HG03354 (cell line): ENCODE measurements around the gene LRRC8D.
A peak's percentile ranks its signal among the peaks of the same experiment; 100 is the strongest.

Source experiments
- ATAC-seq: cut with Tn5 transposase; IDR thresholded peaks from one replicate; pipeline ENCODE4 v1.9.1; 2021; ENCODE audit warnings: mild to moderate bottlenecking; ENCODE audit not compliant: unreplicated experiment, poor library complexity, severe bottlenecking

LRRC8D gene

DNA sequence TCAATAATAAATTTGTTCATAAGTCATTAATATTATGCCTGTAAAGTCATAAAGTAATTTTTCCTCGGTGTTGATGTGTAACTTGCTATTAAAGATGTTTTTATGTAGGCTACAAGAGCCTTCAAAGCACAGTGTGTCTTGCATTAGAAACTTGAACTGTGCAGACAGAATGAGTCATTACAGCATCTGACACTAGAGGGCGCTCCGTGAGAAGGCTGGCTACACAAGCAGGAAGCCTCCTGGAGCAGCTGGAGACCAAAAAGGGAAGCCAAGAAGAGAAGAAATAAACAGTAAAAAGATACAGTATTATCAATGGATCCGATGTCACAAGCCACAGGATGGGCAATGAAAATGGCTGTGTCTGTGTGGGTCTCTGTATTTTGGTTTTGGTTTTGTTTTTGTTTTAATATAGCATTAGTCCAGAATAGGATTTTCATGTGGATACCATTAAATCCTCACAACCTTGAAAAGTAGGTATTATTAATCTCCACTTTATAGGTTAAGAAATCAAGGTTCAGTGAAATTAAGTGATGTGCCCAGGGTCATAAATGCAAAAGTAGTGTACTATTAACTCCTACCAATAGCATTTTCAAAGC lies 16.1 kb upstream of the LRRC8D start:
- ATAC-seq: peak; percentile 89

- ATAC-seq: no peak
Observed at GRCh38 chr1:89806616-89807015, 14.2 kb upstream of the LRRC8D start.

- ATAC-seq: no peak
Observed at GRCh38 chr1:89807503-89807902, 13.3 kb upstream of the LRRC8D start.

DNA sequence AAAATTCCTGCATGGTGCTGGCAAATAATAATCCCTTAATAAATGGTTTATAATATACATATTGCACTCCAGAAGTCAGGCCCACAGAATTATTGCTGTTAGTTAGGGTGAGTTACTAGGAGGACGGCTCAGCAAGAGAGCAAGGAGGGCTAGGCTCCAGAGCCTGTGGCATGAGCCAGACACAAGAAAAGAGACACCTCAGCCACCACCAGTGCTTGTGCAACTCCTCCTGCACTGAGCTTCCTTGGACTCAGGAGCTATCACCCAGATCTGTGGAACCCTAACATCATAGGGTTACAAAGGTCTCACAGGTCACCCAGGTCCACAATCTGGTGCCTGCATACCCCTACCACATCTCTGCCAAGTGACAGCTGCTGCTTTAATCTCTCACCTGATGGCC lies 12.8 kb upstream of the LRRC8D start:
- no peak for ATAC-seq

DNA sequence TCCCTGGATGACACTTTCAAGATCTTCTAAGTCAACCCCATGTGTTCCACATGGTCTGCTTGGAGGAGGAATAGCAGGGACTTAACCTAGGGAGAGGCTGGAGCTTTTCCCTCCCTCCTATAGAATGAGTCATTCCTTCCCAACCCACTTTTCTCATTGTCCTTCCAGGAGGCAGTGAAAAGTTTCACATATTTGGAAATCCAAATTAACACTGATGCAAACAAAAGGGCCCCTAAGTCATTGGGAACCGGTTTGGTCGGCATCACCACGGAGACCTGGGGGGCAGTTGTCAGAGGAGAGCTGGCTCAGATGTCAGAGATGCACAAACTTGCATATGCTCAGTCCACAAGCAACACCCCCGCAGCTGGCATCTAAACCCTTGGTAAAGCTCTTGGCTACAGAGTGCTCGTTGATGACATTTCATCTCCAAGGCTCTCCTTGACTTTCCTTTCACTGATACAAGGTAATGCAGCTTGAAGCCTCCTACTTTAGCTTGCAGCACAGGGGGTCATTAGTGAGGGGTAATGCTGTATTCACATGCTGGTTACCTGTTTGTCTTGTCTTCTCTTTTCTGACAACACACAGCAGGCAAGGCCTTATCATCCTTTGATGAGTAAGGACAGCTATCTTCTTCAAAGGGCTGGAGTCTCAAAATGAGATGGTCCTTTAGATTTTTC lies 12.3 kb upstream of the LRRC8D start:
- no peak for ATAC-seq

DNA sequence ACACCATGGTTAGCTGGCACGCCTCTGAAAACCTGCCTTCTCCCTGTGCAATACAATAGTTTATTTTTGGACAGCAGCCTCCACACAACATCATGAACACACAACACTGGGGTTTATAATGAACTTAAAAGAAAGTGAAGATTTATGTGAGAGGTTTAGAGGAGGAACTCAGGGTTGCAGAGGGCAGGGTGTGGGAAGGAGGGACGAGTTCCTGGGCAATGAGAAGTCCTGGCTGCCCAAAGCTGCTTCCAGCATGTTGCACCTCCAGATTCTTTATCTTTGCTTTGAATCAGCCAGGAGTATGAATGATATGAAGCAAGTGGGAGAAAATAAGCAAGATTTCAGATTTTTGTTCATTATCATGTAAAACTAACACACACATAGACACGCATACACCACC lies 11.3 kb upstream of the LRRC8D start:
- ATAC-seq: no peak

GRCh38 chr1:89810302-89810701 lies 10.5 kb upstream of the LRRC8D start:
- no peak for ATAC-seq

DNA sequence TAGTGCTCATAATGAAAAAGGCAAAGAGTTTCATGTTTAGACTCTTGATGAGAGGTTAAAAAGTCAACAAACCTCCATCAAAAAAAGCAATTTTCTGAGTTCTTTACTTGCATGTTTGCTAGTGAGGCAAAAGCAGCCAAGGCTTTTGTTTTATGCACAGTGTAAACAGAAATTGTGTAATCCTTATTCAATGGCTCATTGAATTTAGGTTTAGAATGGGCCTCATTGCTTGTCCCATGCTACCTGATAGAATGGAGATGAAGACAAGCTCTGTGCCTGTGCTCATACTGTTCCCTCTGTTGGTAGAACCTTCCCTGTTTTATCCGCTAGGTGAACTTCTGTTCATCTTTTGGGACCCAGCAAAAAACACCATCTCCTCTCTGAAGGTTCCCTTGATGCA lies 10.0 kb upstream of the LRRC8D start:
- ATAC-seq: no peak

- no peak for ATAC-seq
Observed at GRCh38 chr1:89812992-89813391, 7.8 kb upstream of the LRRC8D start.

DNA sequence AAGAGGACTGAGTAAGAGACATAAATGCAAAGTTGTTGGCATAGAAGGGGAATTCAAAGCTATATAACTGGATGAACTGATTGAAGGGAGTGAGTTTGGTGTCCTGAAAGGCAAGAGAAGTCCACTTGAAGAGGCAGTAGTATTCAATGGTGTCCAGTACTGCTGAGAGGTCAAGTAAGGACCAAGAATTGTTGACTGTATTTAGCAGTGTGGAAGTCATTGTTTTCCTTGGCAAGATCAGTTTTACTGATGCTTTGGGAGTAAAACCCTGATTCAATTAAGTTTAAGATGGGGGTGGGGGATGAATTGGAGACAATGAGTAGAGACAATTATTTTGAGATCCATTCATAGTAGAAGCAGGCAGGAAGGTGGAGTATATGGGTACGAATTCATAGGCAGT lies 5.8 kb upstream of the LRRC8D start:
- no peak for ATAC-seq

GRCh38 chr1:89815611-89816010 lies 5.2 kb upstream of the LRRC8D start:
- ATAC-seq: peak; percentile 53

DNA sequence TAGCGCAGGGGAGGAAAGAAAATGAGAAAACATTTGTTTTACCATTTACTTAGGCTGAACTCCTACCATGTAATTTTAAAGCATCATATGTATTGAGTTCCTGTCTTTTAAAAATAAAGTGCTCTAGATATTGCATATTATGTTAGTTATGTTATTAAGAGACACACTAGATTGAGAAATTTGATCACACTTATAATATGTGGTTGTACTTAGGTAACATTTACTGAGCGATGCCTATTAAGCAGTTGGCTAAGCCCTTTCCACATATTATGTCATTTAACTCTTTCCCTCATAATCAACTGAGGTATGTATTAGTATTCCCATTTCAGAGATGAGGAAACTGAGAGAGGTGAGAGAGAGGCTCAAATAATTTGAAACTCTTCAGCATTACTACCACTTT lies 4.5 kb upstream of the LRRC8D start:
- ATAC-seq: no peak

DNA sequence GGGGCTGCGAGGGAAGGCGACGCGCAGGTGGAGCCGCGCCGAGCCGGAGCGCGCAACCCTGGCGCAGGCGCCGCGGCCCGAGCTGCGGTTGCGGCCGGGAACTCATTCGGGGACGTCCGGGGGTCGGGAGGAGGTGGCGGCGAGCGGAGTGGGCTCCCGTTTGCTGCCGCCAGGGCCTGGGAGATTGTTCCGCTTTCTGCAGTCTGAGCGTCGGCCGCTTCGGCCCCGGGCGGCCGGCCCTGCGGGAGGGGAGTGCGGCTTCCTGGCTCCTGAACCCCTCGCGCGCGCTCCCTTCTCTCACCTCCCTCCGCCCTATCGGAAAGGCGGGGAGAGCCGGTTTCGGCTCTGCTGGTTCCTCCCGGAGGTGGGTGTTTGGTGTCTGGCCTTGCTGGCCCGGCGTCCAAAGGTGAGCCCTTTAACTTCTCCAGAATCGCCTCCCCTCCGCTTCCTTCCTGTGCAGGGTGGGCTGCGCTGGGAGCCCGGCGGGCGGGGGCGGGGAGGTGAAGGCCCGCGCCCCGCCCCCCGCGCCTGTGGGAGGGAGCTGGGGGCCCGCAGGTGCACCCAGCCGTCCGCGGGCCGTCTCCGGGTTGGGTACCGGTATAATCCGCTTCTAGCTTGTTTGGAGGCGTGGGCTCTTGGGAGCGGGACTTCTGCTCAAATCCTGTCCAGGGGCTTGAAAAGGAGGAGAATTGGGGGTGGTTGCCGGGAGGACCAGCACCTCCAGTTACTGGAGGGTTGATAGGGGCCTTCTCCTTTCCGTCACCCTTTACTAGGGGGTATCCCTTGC lies 683 bp downstream of the LRRC8D start:
- peak; percentile 63 for ATAC-seq

GRCh38 chr1:89822109-89822962 lies 1.5 kb downstream of the LRRC8D start:
- ATAC-seq: no peak

- ATAC-seq: no peak
Observed at GRCh38 chr1:89822999-89823628, 2.3 kb downstream of the LRRC8D start.

GRCh38 chr1:89823679-89824292 lies 3.0 kb downstream of the LRRC8D start:
- ATAC-seq: no peak

DNA sequence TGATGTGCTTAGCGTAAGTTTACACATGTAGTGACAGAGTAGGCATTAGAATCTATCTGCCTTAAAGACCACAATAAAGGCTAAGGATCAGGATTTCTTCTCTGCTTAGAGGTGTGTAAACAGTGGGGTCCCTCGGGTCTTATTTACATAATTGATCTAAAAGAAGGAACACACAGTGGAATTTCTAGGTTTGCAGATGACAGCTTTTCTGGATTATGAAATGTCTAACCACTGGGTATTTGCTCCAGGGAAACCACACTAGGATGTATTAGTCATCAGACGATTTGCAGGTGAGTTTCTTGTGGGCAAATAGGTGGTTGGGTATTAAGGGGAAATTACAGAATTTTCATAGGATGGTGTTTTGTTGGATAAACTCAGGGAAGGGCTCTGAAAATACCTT lies 5.8 kb downstream of the LRRC8D start:
- ATAC-seq: no peak

- ATAC-seq: no peak
Observed at GRCh38 chr1:89827330-89827729, 6.5 kb downstream of the LRRC8D start.

GRCh38 chr1:89827902-89828301 lies 7.1 kb downstream of the LRRC8D start:
- no peak for ATAC-seq
